GM19351 (cell line): ENCODE data around the gene VAMP8.
"Not testable (repeated sequence)": the region's sequence is repeated elsewhere in the genome, so short reads cannot be mapped to it uniquely, and the experiment has no call there.

Source experiments
- ATAC-seq: cut with Tn5 transposase; IDR thresholded peaks from one replicate; pipeline ENCODE4 v1.9.1; 2021; ENCODE audit warnings: mild to moderate bottlenecking, moderate library complexity; ENCODE audit not compliant: unreplicated experiment

The VAMP8 gene

DNA sequence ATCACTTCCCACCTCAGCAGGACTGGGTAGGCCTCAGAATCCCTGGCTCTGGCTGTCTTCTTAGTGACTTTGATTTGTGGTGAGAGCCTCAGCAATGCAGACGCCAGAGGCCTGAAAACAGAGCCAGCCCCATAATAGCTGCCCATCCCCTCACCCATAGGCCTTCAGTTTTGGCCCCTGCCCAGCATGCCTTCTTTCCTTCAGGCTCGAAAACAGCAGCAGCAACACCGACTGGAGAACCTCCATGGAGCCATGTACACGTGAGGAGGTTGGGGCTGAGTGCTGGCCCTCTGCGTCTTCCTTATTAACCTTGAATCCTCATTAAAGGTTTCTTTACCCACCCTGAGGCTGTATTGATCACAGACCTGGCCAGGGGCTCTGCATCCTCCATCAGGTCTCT is 19.9 kb downstream of the VAMP8 start:
- no peak for ATAC-seq

GRCh38 chr2:85598594-85599340 is 21.4 kb downstream of the VAMP8 start:
- no peak for ATAC-seq

DNA sequence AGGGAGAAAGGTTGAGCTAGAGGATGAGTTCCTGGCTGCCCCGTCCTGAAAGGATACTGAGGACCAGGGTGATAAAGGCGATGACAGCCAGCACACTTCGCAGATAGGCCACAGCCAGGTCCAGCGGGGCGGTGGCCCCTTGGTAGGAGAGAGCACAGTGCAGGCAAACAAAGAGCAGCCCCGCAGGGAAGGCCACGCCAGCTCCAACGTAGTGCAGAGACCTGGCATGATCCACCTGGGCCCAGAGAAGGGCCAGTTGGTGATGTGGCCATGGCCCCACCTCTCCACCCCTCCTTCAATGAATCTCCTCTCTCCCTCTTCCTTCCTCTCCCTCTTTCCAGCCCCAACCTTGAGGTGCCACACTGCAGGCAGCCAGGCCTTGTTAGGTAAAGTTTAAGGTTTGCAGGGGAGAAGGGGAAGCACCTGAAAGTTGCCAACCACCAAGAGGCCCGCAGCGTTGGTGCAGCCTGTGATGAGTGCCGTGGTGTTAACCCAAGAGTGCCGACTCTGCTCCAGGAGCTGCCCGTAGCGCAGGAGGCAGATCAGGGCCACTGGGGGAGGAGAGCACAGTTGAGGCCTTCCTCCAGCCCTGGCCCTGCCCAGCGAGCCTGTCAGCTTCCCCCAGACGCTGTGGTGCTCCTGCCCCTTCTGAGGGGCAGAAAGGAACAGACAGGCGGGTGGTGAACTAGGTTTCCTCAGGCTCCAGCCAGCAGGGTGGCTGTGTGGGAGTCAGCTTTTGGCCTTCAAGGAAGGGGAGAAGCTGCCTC is 22.3 kb downstream of the VAMP8 start:
- ATAC-seq = no peak

DNA sequence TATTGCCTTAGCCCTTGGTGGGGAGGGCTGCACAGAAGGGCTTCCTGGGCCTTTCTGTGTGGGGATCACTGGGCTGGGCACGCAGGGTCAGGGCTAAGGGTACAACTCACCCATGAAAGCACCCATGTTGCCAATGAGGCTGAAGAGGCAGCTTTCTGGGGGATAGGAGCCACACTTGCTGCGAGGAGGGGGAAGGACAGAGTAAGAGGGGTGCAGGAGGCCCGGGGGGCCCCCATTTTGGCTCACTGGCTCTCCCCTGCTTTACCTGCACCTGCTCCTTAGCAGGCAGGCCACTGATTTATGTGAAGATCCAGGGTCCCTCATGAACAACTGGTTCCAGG is 22.8 kb downstream of the VAMP8 start:
- no peak for ATAC-seq

DNA sequence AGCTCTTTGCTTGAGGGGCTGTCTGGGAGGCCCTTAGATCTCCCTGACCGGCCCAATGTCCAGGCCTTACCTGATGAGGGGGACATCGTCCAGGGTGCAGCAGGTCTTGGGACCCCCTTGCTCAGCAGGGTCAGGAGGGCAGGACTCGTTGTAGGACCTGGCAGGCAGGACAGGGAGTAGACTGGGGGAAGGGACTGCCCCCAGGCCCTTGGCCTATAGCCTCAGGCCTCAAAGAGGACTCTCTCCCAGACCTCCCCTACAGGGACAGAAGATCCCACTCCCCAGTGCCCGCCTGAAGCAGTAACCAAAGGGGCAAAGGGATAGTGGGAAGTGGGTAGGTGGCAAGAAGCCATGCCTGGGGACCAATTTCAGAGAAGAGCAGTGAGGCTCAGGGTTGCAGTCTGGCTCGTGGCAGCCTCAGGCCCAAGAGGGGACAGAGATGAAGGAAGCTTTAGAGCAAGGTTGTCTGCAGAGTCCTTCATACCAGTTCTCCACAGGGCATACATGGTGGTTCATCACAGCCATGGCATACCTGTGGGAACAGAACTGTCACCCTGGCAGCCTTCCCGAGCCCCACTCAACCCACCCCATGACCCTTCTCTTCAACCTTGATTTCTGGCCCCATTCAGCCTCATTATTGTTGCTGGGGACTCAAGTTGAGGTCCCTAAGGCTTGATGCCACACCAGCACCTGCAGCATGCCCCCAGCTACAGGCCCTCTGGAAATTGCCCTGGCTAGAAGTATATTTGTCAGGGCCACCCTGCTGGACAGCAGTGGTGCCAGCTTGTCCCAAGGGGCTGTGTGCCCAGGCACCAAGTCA is 23.8 kb downstream of the VAMP8 start:
- ATAC-seq = no peak

GRCh38 chr2:85601771-85602475 is 24.5 kb downstream of the VAMP8 start:
- ATAC-seq = peak; percentile 33

DNA sequence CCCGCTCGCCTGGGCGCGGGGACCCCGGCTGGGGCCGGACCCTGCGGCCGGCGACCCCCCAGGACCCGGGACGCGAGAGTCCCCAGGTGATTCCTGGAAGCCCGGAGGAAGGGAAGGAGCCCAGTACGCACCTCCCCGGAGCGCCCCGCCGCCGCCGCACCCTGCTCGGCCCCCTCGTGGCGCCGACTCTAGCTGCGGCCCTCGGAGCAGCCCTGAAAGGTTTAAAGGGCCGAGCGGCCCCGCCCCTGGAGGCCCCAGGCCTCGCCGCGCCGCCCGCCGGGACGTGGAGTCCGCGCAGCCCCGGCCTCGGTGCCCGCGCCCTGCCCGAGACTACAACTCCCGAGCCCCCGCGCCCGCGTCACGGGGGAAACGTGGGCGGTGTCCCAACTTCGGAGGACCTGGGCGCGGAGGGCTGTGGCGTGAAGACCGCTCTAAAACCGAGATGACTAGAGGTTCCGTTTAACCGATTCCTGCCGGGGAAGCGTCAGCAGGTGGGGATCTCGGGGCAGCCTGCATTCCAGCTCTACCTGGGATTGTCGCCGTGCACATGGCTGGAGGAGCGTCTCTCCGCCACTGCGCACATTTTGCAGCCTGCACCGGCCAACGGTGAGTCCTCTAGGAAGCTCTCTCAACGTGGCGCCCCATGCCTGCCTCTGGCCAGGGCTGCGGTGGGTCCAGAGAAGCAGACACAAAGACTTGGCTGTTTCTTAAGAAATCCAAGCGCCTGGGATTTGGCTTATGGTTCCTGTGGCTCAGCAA is 25.3 kb downstream of the VAMP8 start, which contains the start of gene TMEM150A:
TMEM150A (minus strand) TSS at position 223 of the 759 bp plus-strand sequence. CDS start 750 bp downstream, outside the sequence.
- peak; percentile 93 for ATAC-seq

GRCh38 chr2:85604133-85604444 is 26.7 kb downstream of the VAMP8 start:
- ATAC-seq = not testable (repeated sequence)

DNA sequence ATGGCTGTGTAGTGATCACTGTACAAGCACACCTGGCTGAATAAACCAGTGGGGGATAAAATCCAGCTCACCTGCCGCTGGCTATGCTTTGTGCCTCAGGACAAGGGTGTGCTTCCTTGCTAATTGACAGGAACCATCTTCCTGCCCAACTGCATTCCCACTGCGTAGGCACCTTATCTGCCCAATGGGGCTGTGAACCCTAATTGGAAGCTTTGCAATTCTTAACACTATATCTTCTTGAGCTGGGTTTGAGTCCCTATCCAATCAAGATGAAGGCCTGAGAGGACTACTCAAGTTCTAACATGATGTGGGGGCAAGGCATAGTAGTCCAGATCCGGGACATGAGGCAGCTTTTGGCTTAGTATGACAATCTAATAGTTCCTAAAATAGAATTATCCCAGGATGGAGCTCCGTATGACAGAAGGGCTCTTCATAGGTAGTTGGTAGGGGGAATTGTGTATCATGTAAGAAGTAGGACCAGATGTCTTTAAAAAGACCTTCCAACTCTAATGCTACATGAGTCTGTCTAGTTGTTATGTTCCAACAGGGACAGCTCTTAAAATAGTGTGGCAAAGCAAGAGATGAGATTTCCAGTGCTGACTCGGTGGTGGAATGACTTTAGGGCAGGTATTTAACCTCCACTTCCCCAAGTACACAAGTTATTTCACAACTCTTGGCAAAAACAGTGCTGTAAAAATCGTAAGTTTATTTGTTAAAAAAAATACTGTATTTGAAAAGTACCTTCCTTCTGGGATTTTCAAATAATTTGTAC is 27.4 kb downstream of the VAMP8 start:
- ATAC-seq = no peak

DNA sequence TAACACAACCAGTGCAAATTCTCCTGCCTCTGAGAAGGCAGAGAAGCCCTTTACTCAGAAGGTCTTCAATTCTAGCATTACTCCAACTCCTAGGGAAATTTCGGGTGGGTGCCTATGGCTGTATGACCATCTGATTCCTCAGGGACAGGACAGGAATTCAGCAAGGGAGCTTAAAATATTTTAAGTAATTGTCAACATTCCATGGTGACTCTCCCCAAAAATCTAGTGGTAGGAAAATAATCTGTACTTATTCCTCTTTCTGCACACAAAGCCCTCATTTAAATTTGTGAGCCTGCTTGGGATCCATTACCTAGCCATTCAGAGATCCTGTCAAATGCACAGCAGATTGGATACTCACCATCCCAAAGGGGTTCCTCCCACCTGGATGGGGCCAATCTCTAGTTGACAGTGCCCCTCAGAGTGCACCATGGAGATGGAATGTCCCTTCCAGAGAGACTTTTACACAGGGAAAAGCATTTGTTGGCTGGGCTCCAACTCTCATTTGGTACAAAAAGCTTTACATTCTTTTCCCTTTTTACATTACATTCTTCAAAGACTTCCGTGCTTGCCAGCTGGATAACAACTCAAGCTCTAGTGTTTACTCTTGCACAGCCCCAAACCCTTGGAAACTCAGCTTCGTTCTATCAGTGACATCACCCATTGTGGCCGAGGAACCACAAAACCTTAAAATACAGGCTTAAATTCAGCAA is 28.2 kb downstream of the VAMP8 start:
- ATAC-seq = no peak

- ATAC-seq = no peak
These were observed 28.7 kb downstream of the VAMP8 start for GRCh38 chr2:85606116-85606455.

- ATAC-seq = no peak
These were observed 30.2 kb downstream of the VAMP8 start for GRCh38 chr2:85607268-85608215.

GRCh38 chr2:85611217-85611704 is 33.9 kb downstream of the VAMP8 start:
- ATAC-seq = no peak

DNA sequence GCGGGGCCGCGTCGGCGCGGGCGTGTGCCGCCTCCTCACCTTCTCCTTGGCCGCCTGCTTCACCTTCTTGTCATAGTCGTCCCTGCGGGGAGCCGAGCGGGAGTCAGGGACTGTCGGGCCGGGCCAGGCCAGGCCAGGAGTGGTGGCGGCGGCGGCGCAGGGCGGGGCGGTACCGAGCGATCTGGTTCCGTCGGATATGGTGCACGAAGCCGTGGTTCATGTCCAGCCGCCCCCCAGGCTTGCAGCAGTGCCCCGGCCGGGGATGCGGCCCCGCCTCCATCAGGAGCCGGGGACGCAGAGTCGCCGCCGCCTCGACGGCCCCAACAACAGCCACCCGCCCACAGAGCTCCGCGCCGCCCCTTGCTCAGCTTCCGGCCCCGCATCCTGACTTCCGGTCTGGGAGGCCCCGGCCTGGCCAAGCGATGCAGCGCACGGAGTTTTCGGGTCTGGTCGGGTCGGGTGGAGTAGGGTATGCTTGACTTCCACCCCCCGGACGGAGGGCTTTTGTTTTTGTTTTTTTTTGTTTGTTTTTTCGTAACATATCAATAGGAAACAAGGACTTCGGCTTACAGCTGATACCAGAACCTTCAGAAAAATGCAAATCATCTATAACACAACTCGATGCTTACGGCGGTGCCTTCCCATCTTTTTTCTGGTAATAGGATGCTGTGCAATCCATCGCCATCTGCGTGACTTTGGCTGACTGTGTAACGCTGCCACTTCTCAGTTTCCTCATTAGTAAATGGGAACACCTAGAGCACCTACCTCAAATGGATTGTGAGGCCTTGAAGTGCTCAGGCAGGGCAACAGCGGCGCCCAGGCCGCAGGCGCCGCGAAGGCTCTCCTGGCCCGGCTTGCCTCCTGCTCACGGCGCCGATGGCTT is 34.6 kb downstream of the VAMP8 start, which contains the start of gene C2orf68:
C2orf68 (minus strand) TSS at position 362 of the 883 bp plus-strand sequence; CDS start at position 280, 82 bp downstream.
- ATAC-seq = peak; percentile 76

DNA sequence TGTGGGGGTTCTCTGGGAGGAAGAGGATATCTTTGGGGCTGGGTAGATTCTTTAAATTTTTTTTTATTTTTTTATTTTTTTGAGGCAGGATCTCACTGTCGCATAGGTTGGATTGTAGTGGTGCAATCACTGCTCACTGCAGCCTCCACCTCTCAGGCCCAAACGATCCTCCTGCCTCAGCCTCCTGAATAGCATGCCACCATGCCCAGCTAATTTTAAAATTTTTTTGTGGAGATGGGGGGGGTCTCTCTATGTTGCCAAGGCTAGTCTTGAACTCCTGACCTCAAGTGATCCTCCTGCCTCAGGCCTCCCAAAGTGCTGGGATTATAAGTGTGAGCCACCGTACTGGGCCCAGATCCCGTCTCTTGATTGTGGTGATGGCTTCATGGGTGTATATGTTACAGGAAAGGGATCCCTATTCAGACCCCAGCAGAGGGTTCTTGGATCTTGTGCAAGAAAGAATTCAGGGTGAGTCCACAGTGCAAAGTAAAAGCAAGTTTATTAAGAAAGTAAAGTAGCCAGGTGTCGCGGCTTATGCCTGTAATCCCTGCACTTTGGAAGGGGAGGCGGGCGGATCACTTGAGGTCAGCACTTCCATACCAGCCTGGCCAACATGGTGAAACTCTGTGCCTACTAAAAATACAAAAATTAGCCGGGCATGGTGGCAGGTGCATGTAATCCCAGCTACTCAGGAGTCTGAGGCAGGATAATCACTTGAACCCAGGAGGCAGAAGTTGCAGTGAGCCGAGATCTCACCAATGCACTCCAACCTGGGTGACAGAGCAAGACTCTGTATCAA is 36.5 kb downstream of the VAMP8 start:
- ATAC-seq = no peak

DNA sequence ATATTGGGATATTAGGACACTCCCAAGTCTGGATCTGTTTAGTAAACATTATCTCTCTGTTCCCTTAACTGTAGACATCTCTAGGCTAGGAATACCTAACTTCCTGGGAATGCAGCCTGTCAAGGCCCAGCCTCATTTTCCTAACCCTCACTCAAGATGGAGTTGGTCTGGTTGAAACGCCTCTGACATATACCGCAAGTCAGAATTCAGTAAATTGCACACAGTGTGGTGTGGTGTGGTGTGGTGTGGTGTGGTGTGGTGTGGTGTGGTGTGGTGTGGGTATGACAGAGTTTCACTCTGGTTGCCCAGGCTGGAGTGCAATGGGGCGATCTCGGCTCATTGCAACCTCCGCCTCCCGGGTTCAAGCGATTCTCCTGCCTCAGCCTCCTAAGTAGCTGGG is 37.4 kb downstream of the VAMP8 start:
- not testable (repeated sequence) for ATAC-seq
